ENCODE data around the gene E2F6. TPM values are rescaled to one million over a fixed set of nuclear protein-coding genes. Genes with fewer than 3 reads are reported as not detected.

The E2F6 gene
- 8.9 TPM for total RNA-seq

- Histone ChIP-seq H3K27me3 (ENCODE audit: control insufficient read depth in 3 of 3, insufficient read depth in 3 of 3, low read length in 3 of 3) (no peaks in the 10 kb centered on the region), H3K4me3 (ENCODE audit: low read length in 3 of 3) (peak within 1 kb of the TSS; percentile 83 to 90 (median 87)), H3K9me3 (ENCODE audit: control insufficient read depth in 3 of 3, low read length in 3 of 3) (no peaks in the 10 kb centered on the region), H3K9ac (ENCODE audit: low read depth in 1 of 3, low read length in 3 of 3) (peak within 1 kb of the TSS; percentile 76 to 85 (median 85)), H3K36me3 (ENCODE audit: control insufficient read depth in 3 of 3, insufficient read depth in 3 of 3, low read length in 3 of 3) (peaks cover 0 to 3% (median 2%) of the 10 kb centered on the region in 3 donors), H3K4me1 (ENCODE audit: control insufficient read depth in 3 of 3, insufficient read depth in 3 of 3, low read length in 3 of 3) (peaks cover 31 to 36% (median 36%) of the 10 kb centered on the region in 3 donors), H3K27ac (ENCODE audit: low read depth, low read length) (peak within 1 kb of the TSS; percentile 89)
Observed at GRCh38 chr2:11465485-11466306, at the start of gene E2F6. Gene E2F6, minus strand, starts transcription at chr2:11466161. Its CDS starts 282 bp downstream, at chr2:11465879.

GRCh38 chr2:11515490-11515981 lies 49.6 kb upstream of the E2F6 start:
- no peak overlapping the region for H3K9ac ChIP-seq (ENCODE audit: low read depth in 1 of 3, low read length in 3 of 3)
- no peaks in the 10 kb centered on the region for H3K9me3 ChIP-seq (ENCODE audit: control insufficient read depth in 3 of 3, low read length in 3 of 3)
- no peaks in the 10 kb centered on the region for H3K4me1 ChIP-seq (ENCODE audit: control insufficient read depth in 3 of 3, insufficient read depth in 3 of 3, low read length in 3 of 3)
- H3K27ac ChIP-seq (ENCODE audit: low read depth, low read length), result no peak overlapping the region
- H3K27me3 ChIP-seq (ENCODE audit: control insufficient read depth in 3 of 3, insufficient read depth in 3 of 3, low read length in 3 of 3), result no peaks in the 10 kb centered on the region
- H3K36me3 ChIP-seq (ENCODE audit: control insufficient read depth in 3 of 3, insufficient read depth in 3 of 3, low read length in 3 of 3), result no peaks in the 10 kb centered on the region
- H3K4me3 ChIP-seq (ENCODE audit: low read length in 3 of 3), result no peak overlapping the region

- H3K9me3 ChIP-seq (ENCODE audit: control insufficient read depth in 3 of 3, low read length in 3 of 3), result no peaks in the 10 kb centered on the region
- no peak overlapping the region for H3K4me3 ChIP-seq (ENCODE audit: low read length in 3 of 3)
- no peak overlapping the region for H3K27ac ChIP-seq (ENCODE audit: low read depth, low read length)
- H3K9ac ChIP-seq (ENCODE audit: low read depth in 1 of 3, low read length in 3 of 3), result no peak overlapping the region
- no peaks in the 10 kb centered on the region for H3K36me3 ChIP-seq (ENCODE audit: control insufficient read depth in 3 of 3, insufficient read depth in 3 of 3, low read length in 3 of 3)
- no peaks in the 10 kb centered on the region for H3K27me3 ChIP-seq (ENCODE audit: control insufficient read depth in 3 of 3, insufficient read depth in 3 of 3, low read length in 3 of 3)
- no peaks in the 10 kb centered on the region for H3K4me1 ChIP-seq (ENCODE audit: control insufficient read depth in 3 of 3, insufficient read depth in 3 of 3, low read length in 3 of 3)
Observed at GRCh38 chr2:11514904-11515303, 48.9 kb upstream of the E2F6 start.

- H3K4me3 ChIP-seq (ENCODE audit: low read length in 3 of 3), result no peak overlapping the region
- no peaks in the 10 kb centered on the region for H3K9me3 ChIP-seq (ENCODE audit: control insufficient read depth in 3 of 3, low read length in 3 of 3)
- no peak overlapping the region for H3K9ac ChIP-seq (ENCODE audit: low read depth in 1 of 3, low read length in 3 of 3)
- no peak overlapping the region for H3K27ac ChIP-seq (ENCODE audit: low read depth, low read length)
- no peaks in the 10 kb centered on the region for H3K4me1 ChIP-seq (ENCODE audit: control insufficient read depth in 3 of 3, insufficient read depth in 3 of 3, low read length in 3 of 3)
- H3K27me3 ChIP-seq (ENCODE audit: control insufficient read depth in 3 of 3, insufficient read depth in 3 of 3, low read length in 3 of 3), result no peaks in the 10 kb centered on the region
- H3K36me3 ChIP-seq (ENCODE audit: control insufficient read depth in 3 of 3, insufficient read depth in 3 of 3, low read length in 3 of 3), result no peaks in the 10 kb centered on the region
Observed at GRCh38 chr2:11514081-11514730, 48.2 kb upstream of the E2F6 start.

- Histone ChIP-seq H3K36me3 (ENCODE audit: control insufficient read depth in 3 of 3, insufficient read depth in 3 of 3, low read length in 3 of 3) (no peaks in the 10 kb centered on the region), H3K4me1 (ENCODE audit: control insufficient read depth in 3 of 3, insufficient read depth in 3 of 3, low read length in 3 of 3) (no peaks in the 10 kb centered on the region), H3K4me3 (ENCODE audit: low read length in 3 of 3) (no peak overlapping the region), H3K9ac (ENCODE audit: low read depth in 1 of 3, low read length in 3 of 3) (no peak overlapping the region), H3K9me3 (ENCODE audit: control insufficient read depth in 3 of 3, low read length in 3 of 3) (no peaks in the 10 kb centered on the region), H3K27ac (ENCODE audit: low read depth, low read length) (no peak overlapping the region), H3K27me3 (ENCODE audit: control insufficient read depth in 3 of 3, insufficient read depth in 3 of 3, low read length in 3 of 3) (no peaks in the 10 kb centered on the region)
Observed at GRCh38 chr2:11513319-11513718, 47.4 kb upstream of the E2F6 start.

GRCh38 chr2:11512431-11512830 lies 46.5 kb upstream of the E2F6 start:
- Histone ChIP-seq H3K4me3 (ENCODE audit: low read length in 3 of 3) (no peak overlapping the region), H3K4me1 (ENCODE audit: control insufficient read depth in 3 of 3, insufficient read depth in 3 of 3, low read length in 3 of 3) (peaks cover 0 to 3% (median 0%) of the 10 kb centered on the region in 3 donors), H3K27ac (ENCODE audit: low read depth, low read length) (no peak overlapping the region), H3K36me3 (ENCODE audit: control insufficient read depth in 3 of 3, insufficient read depth in 3 of 3, low read length in 3 of 3) (no peaks in the 10 kb centered on the region), H3K27me3 (ENCODE audit: control insufficient read depth in 3 of 3, insufficient read depth in 3 of 3, low read length in 3 of 3) (no peaks in the 10 kb centered on the region), H3K9ac (ENCODE audit: low read depth in 1 of 3, low read length in 3 of 3) (no peak overlapping the region), H3K9me3 (ENCODE audit: control insufficient read depth in 3 of 3, low read length in 3 of 3) (no peaks in the 10 kb centered on the region)

GRCh38 chr2:11509657-11510360 lies 43.8 kb upstream of the E2F6 start:
- Histone ChIP-seq H3K9ac (ENCODE audit: low read depth in 1 of 3, low read length in 3 of 3) (no peak overlapping the region), H3K4me3 (ENCODE audit: low read length in 3 of 3) (no peak overlapping the region), H3K27ac (ENCODE audit: low read depth, low read length) (no peak overlapping the region), H3K27me3 (ENCODE audit: control insufficient read depth in 3 of 3, insufficient read depth in 3 of 3, low read length in 3 of 3) (no peaks in the 10 kb centered on the region), H3K4me1 (ENCODE audit: control insufficient read depth in 3 of 3, insufficient read depth in 3 of 3, low read length in 3 of 3) (peaks cover 0 to 13% (median 5%) of the 10 kb centered on the region in 3 donors), H3K36me3 (ENCODE audit: control insufficient read depth in 3 of 3, insufficient read depth in 3 of 3, low read length in 3 of 3) (no peaks in the 10 kb centered on the region), H3K9me3 (ENCODE audit: control insufficient read depth in 3 of 3, low read length in 3 of 3) (no peaks in the 10 kb centered on the region)

- no peak overlapping the region for H3K27ac ChIP-seq (ENCODE audit: low read depth, low read length)
- H3K9me3 ChIP-seq (ENCODE audit: control insufficient read depth in 3 of 3, low read length in 3 of 3), result peaks cover 0 to 2% (median 0%) of the 10 kb centered on the region in 3 donors
- peaks cover 0 to 13% (median 5%) of the 10 kb centered on the region in 3 donors for H3K4me1 ChIP-seq (ENCODE audit: control insufficient read depth in 3 of 3, insufficient read depth in 3 of 3, low read length in 3 of 3)
- no peaks in the 10 kb centered on the region for H3K27me3 ChIP-seq (ENCODE audit: control insufficient read depth in 3 of 3, insufficient read depth in 3 of 3, low read length in 3 of 3)
- no peaks in the 10 kb centered on the region for H3K36me3 ChIP-seq (ENCODE audit: control insufficient read depth in 3 of 3, insufficient read depth in 3 of 3, low read length in 3 of 3)
- no peak overlapping the region for H3K4me3 ChIP-seq (ENCODE audit: low read length in 3 of 3)
- no peak overlapping the region for H3K9ac ChIP-seq (ENCODE audit: low read depth in 1 of 3, low read length in 3 of 3)
Observed at GRCh38 chr2:11508279-11508678, 42.3 kb upstream of the E2F6 start.

- Histone ChIP-seq H3K27me3 (ENCODE audit: control insufficient read depth in 3 of 3, insufficient read depth in 3 of 3, low read length in 3 of 3) (no peaks in the 10 kb centered on the region), H3K9me3 (ENCODE audit: control insufficient read depth in 3 of 3, low read length in 3 of 3) (peaks cover 0 to 2% (median 0%) of the 10 kb centered on the region in 3 donors), H3K27ac (ENCODE audit: low read depth, low read length) (no peak overlapping the region), H3K4me1 (ENCODE audit: control insufficient read depth in 3 of 3, insufficient read depth in 3 of 3, low read length in 3 of 3) (peaks cover 0 to 13% (median 5%) of the 10 kb centered on the region in 3 donors), H3K9ac (ENCODE audit: low read depth in 1 of 3, low read length in 3 of 3) (no peak overlapping the region), H3K4me3 (ENCODE audit: low read length in 3 of 3) (no peak overlapping the region), H3K36me3 (ENCODE audit: control insufficient read depth in 3 of 3, insufficient read depth in 3 of 3, low read length in 3 of 3) (no peaks in the 10 kb centered on the region)
Observed at GRCh38 chr2:11507517-11507916, 41.6 kb upstream of the E2F6 start.

All from skeletal muscle tissue (tissue), 4 donors.